ENCODE measurements around the gene KANSL3. TPM values are rescaled to one million over a fixed set of nuclear protein-coding genes. Genes with fewer than 3 reads are reported as not detected.

Gene KANSL3
- total and polyA plus RNA-seq, 2 donors (not counting 1 experiment from before 2014, with no cell fraction given): 22.2 to 56.9 TPM

DNA sequence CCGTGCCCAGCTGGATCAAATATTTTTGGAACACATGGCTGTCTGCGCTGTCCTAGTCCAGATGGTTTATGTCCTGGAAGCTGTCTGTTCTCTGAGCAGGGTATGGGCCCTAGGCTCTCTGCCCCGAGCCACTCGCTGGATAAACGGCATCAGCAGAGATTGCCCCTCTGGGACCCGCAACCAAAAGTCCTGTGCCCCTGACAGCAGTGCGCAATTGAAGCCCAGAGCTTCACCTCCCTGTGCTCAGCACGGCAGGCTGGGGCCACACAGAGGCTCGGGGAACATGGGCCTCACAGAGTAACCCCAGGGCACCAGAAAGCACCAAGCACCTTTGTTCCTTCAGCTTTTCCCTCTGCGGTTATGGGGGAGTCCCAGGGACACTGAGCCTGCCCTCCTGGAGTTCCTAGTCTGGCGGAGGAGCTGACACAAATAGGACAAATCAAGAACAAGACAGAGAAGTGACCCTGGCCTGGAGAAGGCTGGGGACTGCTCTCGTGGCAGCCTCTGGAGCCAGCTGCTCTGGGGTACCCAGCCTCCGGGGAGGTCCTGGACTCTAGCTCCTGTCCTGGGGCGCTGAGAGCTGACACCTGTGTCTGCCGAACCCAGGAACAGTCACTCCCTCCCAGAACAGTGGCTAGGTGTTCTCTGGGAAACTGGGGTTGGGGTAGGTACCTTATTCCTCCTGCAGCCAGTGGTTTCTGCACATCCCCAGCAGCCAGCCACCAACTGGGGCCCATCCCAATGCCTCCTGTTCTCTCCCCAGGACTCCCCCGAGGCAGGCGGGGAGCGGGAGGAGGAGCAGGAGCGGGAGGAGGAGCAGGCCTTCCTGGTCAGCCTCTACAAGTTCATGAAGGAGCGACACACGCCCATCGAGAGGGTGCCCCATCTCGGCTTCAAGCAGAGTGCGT lies 89.3 kb downstream of the KANSL3 start:
- Mint-ChIP-seq H3K4me1 (peaks cover 15% of the 10 kb centered on the region), H3K27ac (no peak overlapping the region), H3K4me3 (no peak overlapping the region), H3K27me3 (no peaks in the 10 kb centered on the region), H3K9me3 (ENCODE audit: insufficient read depth) (no peaks in the 10 kb centered on the region)
- peaks cover 0 to 4% of the 10 kb centered on the region in 2 donors for H3K4me1 ChIP-seq (ENCODE audit: control insufficient read depth in 2 of 2, insufficient read depth in 2 of 2, low read length in 2 of 2)
- intact Hi-C loops (cut with micrococcal nuclease): no loop called here
- WGBS (ENCODE audit: insufficient coverage): 95% methylated on average over 22 of the region's 24 CpGs
- ChIA-PET POLR2A (no interaction called here), CTCF (interaction anchor here (0.7 to 7.3 kb wide), 6 partner anchors 9 to 142 kb away, joined by 3 to 94 read pairs (median 5); partner anchors contain the start of gene ARID5A)
- H3K79me2 ChIP-seq (ENCODE audit: control insufficient read depth, insufficient read depth, low read length): peaks cover 20% of the 10 kb centered on the region
- no peak overlapping the region for H3K9ac ChIP-seq (ENCODE audit: low read length)
- peaks cover 0 to 47% of the 10 kb centered on the region in 2 experiments for H3K36me3 ChIP-seq (replicated peaks in 1 of 2; ENCODE audit: control extremely low read depth in 1 of 2, control insufficient read depth in 1 of 2, extremely low read depth in 1 of 2, insufficient read depth in 2 of 2, low read length in 1 of 2)
- no peak overlapping the region for H3K4me3 ChIP-seq (ENCODE audit: control extremely low read depth in 1 of 5, extremely low read depth in 1 of 5, insufficient read depth in 1 of 5, low read depth in 2 of 5, low read length in 4 of 5)
- H3K9me3 ChIP-seq (ENCODE audit: control extremely low read depth in 1 of 3, control insufficient read depth in 2 of 3, insufficient read depth in 1 of 3, low read length in 2 of 3): no peaks in the 10 kb centered on the region
- no peak overlapping the region for H3K27ac ChIP-seq (ENCODE audit: low read length in 2 of 2)
- no peak overlapping the region for H3K4me2 ChIP-seq (replicated peaks; ENCODE audit: low read depth, low read length, poor library complexity, severe bottlenecking)
- no peak for DNase-seq
- no peaks in the 10 kb centered on the region for H3K27me3 ChIP-seq (replicated peaks in 1 of 4; ENCODE audit: control extremely low read depth in 1 of 4, control insufficient read depth in 3 of 4, insufficient read depth in 4 of 4, low read length in 3 of 4)
- ATAC-seq (ENCODE audit: low read depth): no peak
- H2AFZ ChIP-seq (ENCODE audit: insufficient read depth, low read depth, low read length, poor library complexity, severe bottlenecking): no peak overlapping the region
- TF ChIP-seq EZH2 (IDR thresholded peaks at IDR 0.05; ENCODE audit: borderline replicate concordance, insufficient read depth, low read depth, low read length, poor library complexity, severe bottlenecking): no peak
- TF ChIP-seq, protein P1, sequence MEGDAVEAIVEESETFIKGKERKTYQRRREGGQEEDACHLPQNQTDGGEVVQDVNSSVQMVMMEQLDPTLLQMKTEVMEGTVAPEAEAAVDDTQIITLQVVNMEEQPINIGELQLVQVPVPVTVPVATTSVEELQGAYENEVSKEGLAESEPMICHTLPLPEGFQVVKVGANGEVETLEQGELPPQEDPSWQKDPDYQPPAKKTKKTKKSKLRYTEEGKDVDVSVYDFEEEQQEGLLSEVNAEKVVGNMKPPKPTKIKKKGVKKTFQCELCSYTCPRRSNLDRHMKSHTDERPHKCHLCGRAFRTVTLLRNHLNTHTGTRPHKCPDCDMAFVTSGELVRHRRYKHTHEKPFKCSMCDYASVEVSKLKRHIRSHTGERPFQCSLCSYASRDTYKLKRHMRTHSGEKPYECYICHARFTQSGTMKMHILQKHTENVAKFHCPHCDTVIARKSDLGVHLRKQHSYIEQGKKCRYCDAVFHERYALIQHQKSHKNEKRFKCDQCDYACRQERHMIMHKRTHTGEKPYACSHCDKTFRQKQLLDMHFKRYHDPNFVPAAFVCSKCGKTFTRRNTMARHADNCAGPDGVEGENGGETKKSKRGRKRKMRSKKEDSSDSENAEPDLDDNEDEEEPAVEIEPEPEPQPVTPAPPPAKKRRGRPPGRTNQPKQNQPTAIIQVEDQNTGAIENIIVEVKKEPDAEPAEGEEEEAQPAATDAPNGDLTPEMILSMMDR (IDR thresholded peaks at IDR 0.05): no peak
- H4K20me1 ChIP-seq (ENCODE audit: control insufficient read depth, insufficient read depth, low read length, poor library complexity, severe bottlenecking): peaks cover 38% of the 10 kb centered on the region

DNA sequence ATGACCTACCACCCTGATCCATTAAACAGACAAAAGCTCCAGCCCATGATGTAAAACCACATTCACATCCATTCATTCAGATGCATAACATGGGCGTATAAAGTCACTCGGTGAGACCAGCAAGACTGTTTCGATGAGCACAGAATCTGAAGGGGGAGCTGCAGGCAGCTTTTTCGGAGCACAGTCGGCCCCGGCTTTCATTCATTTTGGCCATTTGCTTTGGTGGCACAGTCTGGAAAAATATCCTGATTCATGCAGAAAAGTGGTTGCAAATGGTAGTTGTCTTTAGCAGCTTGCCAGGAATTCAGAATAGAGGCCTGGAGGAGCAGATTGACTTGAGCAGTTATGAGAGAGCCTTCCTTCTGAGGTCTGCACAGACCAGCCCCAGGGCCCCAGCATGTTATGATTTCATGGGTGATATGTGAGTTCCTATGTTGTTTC lies 90.4 kb downstream of the KANSL3 start:
- H3K9me3 ChIP-seq (ENCODE audit: control extremely low read depth in 1 of 3, control insufficient read depth in 2 of 3, insufficient read depth in 1 of 3, low read length in 2 of 3): no peaks in the 10 kb centered on the region
- peaks cover 20% of the 10 kb centered on the region for H3K79me2 ChIP-seq (ENCODE audit: control insufficient read depth, insufficient read depth, low read length)
- no peaks in the 10 kb centered on the region for H3K27me3 ChIP-seq (replicated peaks in 1 of 4; ENCODE audit: control extremely low read depth in 1 of 4, control insufficient read depth in 3 of 4, insufficient read depth in 4 of 4, low read length in 3 of 4)
- POLR2A ChIA-PET: no interaction called here
- Mint-ChIP-seq H3K9me3 (ENCODE audit: insufficient read depth) (no peaks in the 10 kb centered on the region), H3K27me3 (no peaks in the 10 kb centered on the region), H3K4me1 (peaks cover 24% of the 10 kb centered on the region), H3K4me3 (no peak overlapping the region), H3K27ac (peak overlapping the region; percentile 20)
- TF ChIP-seq, protein P1 (IDR thresholded peaks at IDR 0.05): no peak
- TF ChIP-seq EZH2 (IDR thresholded peaks at IDR 0.05; ENCODE audit: borderline replicate concordance, insufficient read depth, low read depth, low read length, poor library complexity, severe bottlenecking): no peak
- peaks cover 0 to 51% of the 10 kb centered on the region in 2 experiments for H3K36me3 ChIP-seq (replicated peaks in 1 of 2; ENCODE audit: control extremely low read depth in 1 of 2, control insufficient read depth in 1 of 2, extremely low read depth in 1 of 2, insufficient read depth in 2 of 2, low read length in 1 of 2)
- ATAC-seq (ENCODE audit: low read depth) (no peak), DNase-seq (no peak)
- peaks cover 40% of the 10 kb centered on the region for H4K20me1 ChIP-seq (ENCODE audit: control insufficient read depth, insufficient read depth, low read length, poor library complexity, severe bottlenecking)
- H3K9ac ChIP-seq (ENCODE audit: low read length): no peak overlapping the region
- CTCF ChIA-PET: interaction anchor here (0.7 to 2.5 kb wide), 4 partner anchors 10 to 39 kb away, joined by 3 to 9 read pairs (median 4); partner anchors contain the start of gene ARID5A
- H3K4me1 ChIP-seq (ENCODE audit: control insufficient read depth in 2 of 2, insufficient read depth in 2 of 2, low read length in 2 of 2): peaks cover 0 to 4% of the 10 kb centered on the region in 2 donors
- H2AFZ ChIP-seq (ENCODE audit: insufficient read depth, low read depth, low read length, poor library complexity, severe bottlenecking): no peak overlapping the region
- no peak overlapping the region for H3K4me2 ChIP-seq (replicated peaks; ENCODE audit: low read depth, low read length, poor library complexity, severe bottlenecking)
- H3K27ac ChIP-seq (ENCODE audit: low read length in 2 of 2): no peak overlapping the region
- intact Hi-C loops (cut with micrococcal nuclease): no loop called here
- H3K4me3 ChIP-seq (ENCODE audit: control extremely low read depth in 1 of 5, extremely low read depth in 1 of 5, insufficient read depth in 1 of 5, low read depth in 2 of 5, low read length in 4 of 5): no peak overlapping the region
- 90% methylated on average over 6 of the region's 6 CpGs for WGBS (ENCODE audit: insufficient coverage)
